HG02840 (cell line): ENCODE measurements around the gene CNTNAP5.

ENCODE experiments used
- ATAC-seq: cut with Tn5 transposase; IDR thresholded peaks from one replicate; pipeline ENCODE4 v1.9.1; 2021; ENCODE audit warnings: mild to moderate bottlenecking, moderate library complexity, moderate number of reproducible peaks; ENCODE audit not compliant: unreplicated experiment, low FRiP score

CNTNAP5 gene

DNA sequence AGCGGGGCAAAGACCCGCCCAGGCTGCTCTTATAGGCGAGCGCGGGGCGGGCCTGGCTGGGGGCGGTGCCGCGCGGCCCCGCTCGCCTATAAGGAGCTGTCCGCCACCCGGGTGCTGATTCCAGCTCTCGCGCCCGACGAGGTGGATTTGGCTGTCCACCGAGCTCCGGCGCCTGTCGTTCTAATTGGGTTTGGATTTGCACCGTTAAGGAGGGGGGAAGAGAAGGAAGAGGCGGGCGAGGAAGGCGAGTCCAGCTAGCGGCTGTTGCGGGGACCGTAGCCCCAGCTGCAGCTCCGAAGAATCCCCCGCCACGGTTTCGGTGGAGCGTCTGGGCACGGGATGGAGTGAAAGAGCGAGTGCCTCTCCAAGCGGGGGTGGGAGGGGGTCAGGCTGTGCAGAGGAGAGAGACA is at the start of gene CNTNAP5:
Gene CNTNAP5, plus strand, starts transcription at position 117 of the 410 bp plus-strand sequence. CDS start 364 bp downstream, outside the sequence.
- ATAC-seq: no peak

GRCh38 chr2:123976054-123976648 is 48.9 kb upstream of the CNTNAP5 start:
- no peak for ATAC-seq

- ATAC-seq: no peak
These were observed 31.3 kb upstream of the CNTNAP5 start for GRCh38 chr2:123993728-123994323.

DNA sequence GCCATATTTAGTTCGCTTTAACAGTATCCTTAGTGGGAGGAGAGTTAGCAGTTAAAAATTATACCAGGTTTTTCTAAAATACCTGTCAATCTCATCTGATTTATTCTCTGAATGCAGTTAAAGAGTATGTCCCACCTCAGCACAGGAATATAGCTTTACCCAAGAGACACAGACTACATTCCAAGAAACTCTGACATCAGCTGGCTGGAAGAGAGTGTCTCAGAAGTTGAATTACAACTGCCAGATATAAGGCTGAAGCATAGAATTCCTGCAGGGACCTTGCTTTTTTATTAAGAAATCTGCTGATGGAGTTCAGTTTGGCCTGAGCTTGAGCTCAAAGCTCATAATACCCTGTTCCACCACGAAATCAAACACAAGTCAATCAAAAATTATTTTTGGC is 25.4 kb upstream of the CNTNAP5 start:
- no peak for ATAC-seq

GRCh38 chr2:124001696-124002430 is 23.2 kb upstream of the CNTNAP5 start:
- ATAC-seq: no peak

GRCh38 chr2:124018890-124019289 is 6.2 kb upstream of the CNTNAP5 start:
- ATAC-seq: no peak

- no peak for ATAC-seq
These were observed 421 bp upstream of the CNTNAP5 start for GRCh38 chr2:124024561-124025170.

DNA sequence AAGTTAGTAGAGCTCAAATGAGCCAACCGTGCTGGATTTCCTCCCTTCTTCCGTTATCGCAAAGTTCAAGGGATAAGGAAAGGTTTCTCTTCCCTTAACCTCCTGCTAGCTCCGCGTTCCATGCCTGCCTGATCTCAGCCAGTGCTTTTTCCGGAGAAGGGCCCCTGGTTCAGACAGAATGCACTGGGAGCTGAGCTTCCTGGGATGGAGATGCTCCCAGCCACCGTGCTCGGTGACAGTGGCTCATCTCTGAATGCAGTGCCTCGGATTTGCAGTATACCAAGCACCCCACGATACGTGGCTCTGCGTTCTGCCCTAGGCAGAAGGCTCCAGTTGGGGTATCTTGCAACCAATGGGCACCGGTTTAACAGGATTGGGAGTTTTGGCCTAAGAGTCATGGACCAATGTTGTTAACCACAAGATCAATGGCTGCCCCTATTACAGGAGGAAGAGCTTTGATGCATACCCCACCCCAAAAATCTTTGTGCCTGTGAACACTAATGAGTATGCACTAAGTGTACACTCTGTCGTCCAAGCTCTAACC is 876 bp downstream of the CNTNAP5 start:
- no peak for ATAC-seq

DNA sequence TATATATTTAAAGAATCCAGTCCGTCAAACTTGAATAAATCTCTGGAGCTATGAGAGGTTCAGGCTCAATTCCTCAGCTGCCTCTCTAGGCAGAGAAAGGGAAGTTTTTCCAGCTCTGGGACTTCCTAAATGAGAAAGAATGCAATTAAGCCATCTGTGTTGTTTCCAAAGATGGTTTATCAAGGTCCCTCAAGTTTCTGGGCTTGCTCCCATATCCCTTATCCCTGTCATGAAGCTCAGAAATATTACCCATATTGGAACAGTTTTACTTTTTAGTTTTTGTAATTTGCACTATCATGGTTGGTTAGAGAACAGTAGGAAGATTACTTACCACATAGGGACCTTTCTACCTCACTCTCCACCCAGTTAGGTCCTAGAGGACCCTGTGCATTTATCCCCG is 1.4 kb downstream of the CNTNAP5 start:
- no peak for ATAC-seq

- no peak for ATAC-seq
These were observed 2.1 kb downstream of the CNTNAP5 start for GRCh38 chr2:124027182-124027581.

DNA sequence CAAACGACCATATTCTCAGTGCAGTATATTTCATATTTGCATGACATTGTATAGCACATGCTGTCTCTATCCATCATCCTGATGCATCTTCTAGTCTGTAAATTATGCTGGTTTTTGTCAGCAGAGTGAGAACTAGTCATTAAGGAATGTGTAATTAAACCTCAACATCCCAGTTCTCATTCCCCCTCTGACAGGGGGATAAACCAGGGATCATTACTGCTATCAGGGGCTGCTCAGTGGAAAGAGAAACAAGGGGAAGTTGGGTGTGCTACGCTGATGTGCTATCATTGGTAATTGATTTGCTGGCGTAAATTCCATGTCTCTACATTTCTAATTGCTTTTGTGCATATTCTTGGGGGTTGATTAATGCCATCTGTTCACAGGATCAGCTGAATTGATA is 7.7 kb downstream of the CNTNAP5 start:
- no peak for ATAC-seq

DNA sequence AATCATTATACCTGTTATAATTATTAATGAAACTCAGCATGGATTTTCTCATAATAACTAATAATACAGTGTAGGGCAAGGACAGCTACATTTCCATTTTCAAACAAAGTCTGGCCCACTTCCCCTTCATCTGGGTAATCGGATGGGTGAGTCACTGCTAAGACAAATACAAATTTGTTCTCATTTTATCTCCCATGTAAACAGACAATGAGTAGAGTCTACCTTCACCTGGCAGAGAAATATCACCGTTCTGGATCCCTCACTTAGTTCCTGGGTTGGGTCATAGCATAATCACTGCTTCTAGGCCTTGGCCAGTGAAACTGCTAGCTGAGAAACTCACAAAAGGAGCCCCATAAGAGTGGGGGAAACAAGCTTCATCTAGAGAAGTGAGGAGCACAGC is 9.2 kb downstream of the CNTNAP5 start:
- ATAC-seq: no peak

- no peak for ATAC-seq
These were observed 9.9 kb downstream of the CNTNAP5 start for GRCh38 chr2:124035001-124035400.

GRCh38 chr2:124039032-124039431 is 13.9 kb downstream of the CNTNAP5 start:
- ATAC-seq: no peak

GRCh38 chr2:124039762-124040291 is 14.7 kb downstream of the CNTNAP5 start:
- ATAC-seq: no peak

DNA sequence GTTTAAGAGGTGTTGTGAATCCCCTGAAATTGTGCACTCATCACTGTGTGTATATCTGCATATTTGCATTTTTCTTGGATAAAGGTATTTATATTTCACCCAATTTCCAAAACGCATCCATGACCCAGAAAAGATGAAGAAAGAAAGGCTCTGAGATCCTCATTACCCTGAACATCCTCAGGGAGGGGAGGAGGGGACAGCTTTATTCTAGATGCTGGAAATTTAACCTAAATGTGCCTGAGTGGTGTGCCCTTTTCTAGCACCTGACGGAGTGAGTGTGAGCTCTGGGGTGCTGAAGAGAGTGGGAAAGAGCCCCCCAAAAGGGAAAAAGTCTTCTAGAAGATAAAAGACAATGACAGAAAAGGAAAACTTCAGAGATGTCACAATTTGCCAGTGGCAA is 20.8 kb downstream of the CNTNAP5 start:
- no peak for ATAC-seq

DNA sequence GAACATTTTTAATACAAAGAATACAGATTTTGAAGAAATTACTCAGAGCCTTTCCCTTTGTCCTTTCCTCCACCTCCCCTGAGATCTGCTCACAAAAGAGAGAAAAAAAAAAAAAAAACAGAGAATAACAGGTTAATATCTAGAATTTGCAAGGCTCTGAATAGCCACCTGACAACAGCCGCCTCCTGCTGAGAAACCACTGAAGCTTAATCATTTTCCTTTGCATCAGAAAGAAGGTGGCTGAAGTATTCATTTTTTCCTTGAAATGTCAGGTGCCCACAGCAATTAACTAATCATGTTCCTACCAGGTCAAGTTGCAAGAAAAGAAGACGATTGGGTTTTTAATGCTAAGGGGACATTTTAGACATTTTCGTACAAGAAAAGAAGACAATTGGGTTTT is 21.2 kb downstream of the CNTNAP5 start:
- no peak for ATAC-seq

DNA sequence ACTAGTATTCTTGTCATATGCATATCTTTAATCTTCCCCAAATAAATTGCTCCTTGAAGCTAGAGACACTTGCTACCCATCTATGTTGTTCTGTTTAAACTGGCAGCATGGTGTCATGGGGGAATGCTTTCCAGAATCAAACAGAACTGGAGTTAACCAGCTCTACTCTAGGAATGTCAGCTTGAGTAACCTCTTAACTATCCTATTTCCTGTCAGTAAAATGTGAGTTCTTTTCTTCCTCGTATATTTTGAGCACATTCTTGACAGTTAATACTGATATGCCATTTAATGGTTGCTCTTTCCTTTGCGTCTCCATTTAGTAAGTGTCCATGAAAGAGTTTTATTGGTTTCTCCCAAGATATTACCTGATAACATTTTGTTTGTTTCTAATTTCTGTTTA is 23.0 kb downstream of the CNTNAP5 start:
- ATAC-seq: no peak

GRCh38 chr2:124048664-124049063 is 23.6 kb downstream of the CNTNAP5 start:
- no peak for ATAC-seq

GRCh38 chr2:124049136-124049535 is 24.0 kb downstream of the CNTNAP5 start:
- no peak for ATAC-seq
